Fibroblast of lung (primary cell): Measurements from ENCODE around the gene SFT2D3. TPM values are rescaled to one million over a fixed set of nuclear protein-coding genes. Genes with fewer than 3 reads are reported as not detected.

Source experiments
- DNase-seq, 2 donors: peaks; one replicate each; pipeline versions ENCODE4 v3.0.0 to v3.0.0-alpha.2; 2010; ENCODE audit warnings: low read depth in 2 of 2
- H2AFZ ChIP-seq: 2 replicates; pipeline ENCODE4 v1.5.1; 2012; ENCODE audit warnings: low read length, control low read depth, inconsistent platforms
- H3K27ac ChIP-seq: 2 replicates; pipeline ENCODE4 v1.5.1; 2011; ENCODE audit warnings: low read length, control low read depth; ENCODE audit not compliant: insufficient read depth
- H3K27me3 ChIP-seq: 2 replicates; pipeline ENCODE4 v1.5.1; 2011; ENCODE audit warnings: mild to moderate bottlenecking, low read length; ENCODE audit not compliant: control insufficient read depth, insufficient read depth
- H3K36me3 ChIP-seq: 2 replicates; pipeline ENCODE4 v1.5.1; 2011; ENCODE audit warnings: low read length; ENCODE audit not compliant: control insufficient read depth, insufficient read depth
- H3K4me1 ChIP-seq: 2 replicates; pipeline ENCODE4 v1.5.1; 2011; ENCODE audit warnings: low read length; ENCODE audit not compliant: control insufficient read depth, insufficient read depth; ENCODE audit errors: extremely low read depth
- H3K4me2 ChIP-seq: 2 replicates; pipeline ENCODE4 v1.5.1; 2011; ENCODE audit warnings: low read length, control low read depth; ENCODE audit not compliant: insufficient read depth; ENCODE audit errors: extremely low read depth
- H3K4me3 ChIP-seq, 4 experiments: fragments of 200-600 bp in 1 of 4; sonication (generic) in 1 of 4; replicated peaks in 1 of 4; 2 replicates each; pipeline ENCODE4 v1.5.1; 2011 to 2016; ENCODE audit warnings: low read length in 4 of 4, low read depth in 3 of 4, mild to moderate bottlenecking in 3 of 4, control low read depth in 2 of 4, inconsistent platforms in 1 of 4, mixed read lengths in 1 of 4; ENCODE audit not compliant: insufficient read depth in 1 of 4; ENCODE audit errors: control extremely low read depth in 1 of 4
- H3K79me2 ChIP-seq: 2 replicates; pipeline ENCODE4 v1.5.1; 2012; ENCODE audit warnings: mild to moderate bottlenecking, low read length, inconsistent platforms; ENCODE audit not compliant: control insufficient read depth, insufficient read depth
- H3K9ac ChIP-seq: 2 replicates; pipeline ENCODE4 v1.5.1; 2011; ENCODE audit warnings: mild to moderate bottlenecking, low read length, control low read depth; ENCODE audit not compliant: insufficient read depth
- H3K9me3 ChIP-seq: 2 replicates; pipeline ENCODE4 v1.5.1; 2012; ENCODE audit warnings: low read depth, low read length; ENCODE audit not compliant: control insufficient read depth, insufficient read depth
- H4K20me1 ChIP-seq: 2 replicates; pipeline ENCODE4 v1.5.1; 2011; ENCODE audit warnings: low read length; ENCODE audit not compliant: control insufficient read depth, insufficient read depth; ENCODE audit errors: extremely low read depth
- CTCF ChIP-seq, 2 donors: IDR thresholded peaks in 1 of 2; conservative IDR thresholded peaks in 1 of 2; 1 replicate in 1 of 2; 2 replicates in 1 of 2; pipeline ENCODE4 v1.5.1; 2011 to 2012; ENCODE audit warnings: low read length in 2 of 2, control low read depth in 1 of 2, inconsistent platforms in 1 of 2, low read depth in 1 of 2, mild to moderate bottlenecking in 1 of 2
- EZH2 ChIP-seq: IDR thresholded peaks from 2 replicates; pipeline ENCODE4 v1.5.1; 2012; ENCODE audit warnings: low read length, control low read depth, mild to moderate bottlenecking; ENCODE audit errors: missing control alignments
- polyA plus RNA-seq, 2 donors: library from polyadenylated mRNA; depleted of rRNA in 1 of 2; stranded (reverse) in 1 of 2; unstranded in 1 of 2; fragments of >200 nt; gene quantifications; 2 replicates each; pipeline ENCODE4 v1.2.1, GENCODE V29; 2011 to 2012; ENCODE audit warnings: missing spikeins in 1 of 2
- total RNA-seq: library from RNA; depleted of rRNA; stranded (reverse); fragments of >200 nt; gene quantifications from 2 replicates; pipeline ENCODE4 v1.2.1, GENCODE V29; 2014

SFT2D3 gene
- total and polyA plus RNA-seq, 2 donors (not counting 1 experiment from before 2014, with no cell fraction given): 4.1 to 5.5 TPM

GRCh38 chr2:127705391-127706065 is 4.2 kb downstream of the SFT2D3 start:
- no peak for TF ChIP-seq EZH2
- no peak for TF ChIP-seq CTCF (conservative IDR thresholded peaks at IDR 0.05 in 1 of 2, IDR thresholded peaks at IDR 0.05 in 1 of 2; ENCODE audit: low read depth in 1 of 2, low read length in 2 of 2)
- Histone ChIP-seq H3K4me3 (no peak overlapping the region), H3K79me2 (peaks cover 9% of the 10 kb centered on the region), H4K20me1 (no peaks in the 10 kb centered on the region), H3K27me3 (no peaks in the 10 kb centered on the region), H3K27ac (peak overlapping the region; percentile 51), H2AFZ (no peak overlapping the region), H3K4me2 (no peak overlapping the region), H3K4me1 (peaks cover 4% of the 10 kb centered on the region), H3K9ac (no peak overlapping the region), H3K36me3 (peaks cover 6% of the 10 kb centered on the region), H3K9me3 (no peaks in the 10 kb centered on the region)
- no peak for DNase-seq

- H3K4me3 ChIP-seq: no peak overlapping the region
- H3K4me2 ChIP-seq: no peak overlapping the region
- no peaks in the 10 kb centered on the region for H3K9me3 ChIP-seq
- no peaks in the 10 kb centered on the region for H3K27me3 ChIP-seq
- no peaks in the 10 kb centered on the region for H4K20me1 ChIP-seq
- no peak for TF ChIP-seq EZH2
- H3K79me2 ChIP-seq: peaks cover 9% of the 10 kb centered on the region
- no peak overlapping the region for H2AFZ ChIP-seq
- peaks cover 6% of the 10 kb centered on the region for H3K36me3 ChIP-seq
- DNase-seq: no peak
- H3K9ac ChIP-seq: no peak overlapping the region
- no peaks in the 10 kb centered on the region for H3K4me1 ChIP-seq
- H3K27ac ChIP-seq: peak overlapping the region; percentile 51
These were observed 5.1 kb downstream of the SFT2D3 start for GRCh38 chr2:127706215-127706990.

GRCh38 chr2:127707890-127708648 is 6.8 kb downstream of the SFT2D3 start:
- no peak for TF ChIP-seq EZH2
- TF ChIP-seq CTCF (conservative IDR thresholded peaks at IDR 0.05 in 1 of 2, IDR thresholded peaks at IDR 0.05 in 1 of 2; ENCODE audit: low read depth in 1 of 2, low read length in 2 of 2): no peak
- H3K79me2 ChIP-seq: peaks cover 4% of the 10 kb centered on the region
- no peaks in the 10 kb centered on the region for H3K4me1 ChIP-seq
- H3K9ac ChIP-seq: no peak overlapping the region
- H3K27ac ChIP-seq: no peak overlapping the region
- peaks cover 6% of the 10 kb centered on the region for H3K36me3 ChIP-seq
- H3K4me2 ChIP-seq: no peak overlapping the region
- H3K27me3 ChIP-seq: no peaks in the 10 kb centered on the region
- H2AFZ ChIP-seq: no peak overlapping the region
- no peaks in the 10 kb centered on the region for H3K9me3 ChIP-seq
- no peaks in the 10 kb centered on the region for H4K20me1 ChIP-seq
- no peak overlapping the region for H3K4me3 ChIP-seq
- DNase-seq: peak; percentile 11 to 24
